Gastroesophageal sphincter (tissue), 4 donors: Measurements from ENCODE around the gene TALDO1. TPM values are rescaled to one million over a fixed set of nuclear protein-coding genes. Genes with fewer than 3 reads are reported as not detected.
A peak's percentile ranks its signal among the peaks of the same experiment; 100 is the strongest.

Source experiments
- ATAC-seq: fragments of 150-250 bp; one replicate; pipeline ENCODE4 v1.9.1; 2016; ENCODE audit warnings: mild to moderate bottlenecking, moderate library complexity
- H3K27ac ChIP-seq, 4 donors: fragments of 200-600 bp; sonication (generic) in 3 of 4; 1 replicate in 3 of 4; 2 replicates in 1 of 4; pipeline ENCODE4 v1.5.1; 2016 to 2019
- H3K27me3 ChIP-seq: fragments of 200-600 bp; sonication (generic); one replicate; pipeline ENCODE4 v1.5.1; 2019
- H3K36me3 ChIP-seq, 2 donors: fragments of 200-600 bp; sonication (generic); one replicate each; pipeline ENCODE4 v1.5.1; 2019; ENCODE audit warnings: control low read depth in 1 of 2
- H3K4me1 ChIP-seq, 3 donors: fragments of 200-600 bp; sonication (generic); 1 replicate in 2 of 3; 2 replicates in 1 of 3; pipeline ENCODE4 v1.5.1; 2016 to 2019; ENCODE audit warnings: control low read depth in 2 of 3
- H3K4me3 ChIP-seq, 2 donors: fragments of 200-600 bp; sonication (generic); one replicate each; pipeline ENCODE4 v1.5.1; 2019; ENCODE audit warnings: mild to moderate bottlenecking in 1 of 2, moderate library complexity in 1 of 2
- H3K9me3 ChIP-seq, 3 donors: fragments of 200-600 bp; sonication (generic); one replicate each; pipeline ENCODE4 v1.5.1; 2017 to 2019; ENCODE audit warnings: control low read depth in 2 of 3
- CTCF ChIP-seq, 4 experiments: fragments of 200-600 bp in 2 of 4; fragments of 450-650 bp in 2 of 4; sonication (generic) in 1 of 4; IDR thresholded peaks; one replicate each; pipeline ENCODE4 v1.5.1; 2017 to 2019; ENCODE audit warnings: antibody characterized with exemption in 4 of 4, mild to moderate bottlenecking in 2 of 4, moderate library complexity in 2 of 4
- EP300 ChIP-seq: sonication (generic); formaldehyde crosslinking; IDR thresholded peaks from one replicate; pipeline ENCODE4 v1.6.1; 2017; ENCODE audit warnings: antibody characterized with exemption, mild to moderate bottlenecking
- POLR2A ChIP-seq, 2 donors: fragments of 450-650 bp; IDR thresholded peaks; one replicate each; pipeline ENCODE4 v1.6.1; 2017; ENCODE audit warnings: antibody characterized with exemption in 2 of 2, mild to moderate bottlenecking in 2 of 2, moderate library complexity in 1 of 2
- POLR2AphosphoS5 ChIP-seq: sonication (generic); formaldehyde crosslinking; IDR thresholded peaks from one replicate; pipeline ENCODE4 v1.6.1; 2017; ENCODE audit warnings: antibody characterized with exemption
- WGBS, 2 donors: methylation state at CpG; one replicate each; pipeline ENCODE4 v1.1.5; 2018; ENCODE audit warnings: low coverage in 1 of 2; 5-methylcytosine and 5-hydroxymethylcytosine counted together
- total RNA-seq, 4 donors: library from RNA; depleted of rRNA; stranded (reverse); fragments of >200 nt; gene quantifications; one replicate each; pipeline ENCODE4 v1.1.0, GENCODE V29; 2016

The TALDO1 gene
- total RNA-seq, 4 donors from 2014 or later: 161 to 201 (median 185) TPM

GRCh38 chr11:721741-722345, 25.4 kb upstream of the TALDO1 start:
- peaks cover 0 to 50% (median 26%) of the 10 kb centered on the region in 3 donors for H3K4me1 ChIP-seq
- TF ChIP-seq POLR2A (IDR thresholded peaks at IDR 0.05) (no peak), CTCF (IDR thresholded peaks at IDR 0.05) (no peak), POLR2AphosphoS5 (no peak), EP300 (no peak)
- H3K27me3 ChIP-seq: peaks cover 86% of the 10 kb centered on the region
- no peaks in the 10 kb centered on the region for H3K36me3 ChIP-seq
- 60% methylated on average over 1 of the region's 33 CpGs; no CpG with 5 or more reads in 1 of the 2 donors for WGBS, 2 donors
- no peak overlapping the region for H3K4me3 ChIP-seq
- ATAC-seq: no peak
- H3K9me3 ChIP-seq: no peaks in the 10 kb centered on the region
- H3K27ac ChIP-seq: no peak overlapping the region

DNA sequence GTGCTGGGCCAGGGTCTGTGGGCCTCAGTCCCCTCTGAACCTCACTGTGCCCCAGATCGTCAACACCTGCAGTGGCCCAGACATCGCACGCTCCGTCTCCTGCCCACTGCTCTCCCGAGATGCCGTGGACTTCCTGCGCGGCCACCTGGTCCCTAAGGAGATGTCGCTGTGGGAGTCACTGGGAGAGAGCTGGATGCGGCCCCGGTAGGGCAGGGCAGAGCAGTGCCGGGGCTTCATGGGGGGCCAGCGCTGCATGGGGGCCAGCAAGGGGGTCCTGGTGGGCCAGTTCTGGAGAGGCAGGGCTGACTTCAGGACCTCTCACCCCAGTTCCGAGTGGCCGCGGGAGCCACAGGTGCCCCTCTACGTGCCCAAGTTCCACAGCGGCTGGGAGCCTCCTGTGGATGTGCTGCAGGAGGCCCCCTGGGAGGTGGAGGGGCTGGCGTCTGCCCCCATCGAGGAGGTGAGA, 24.9 kb upstream of the TALDO1 start:
- ATAC-seq: no peak
- no peak overlapping the region for H3K4me3 ChIP-seq
- H3K27ac ChIP-seq: no peak overlapping the region
- WGBS, 2 donors: no CpG with 5 or more reads among the region's 20 CpGs
- H3K9me3 ChIP-seq: no peaks in the 10 kb centered on the region
- peaks cover 0 to 55% (median 27%) of the 10 kb centered on the region in 3 donors for H3K4me1 ChIP-seq
- H3K27me3 ChIP-seq: peaks cover 89% of the 10 kb centered on the region
- H3K36me3 ChIP-seq: no peaks in the 10 kb centered on the region
- TF ChIP-seq POLR2AphosphoS5 (no peak), CTCF (IDR thresholded peaks at IDR 0.05) (no peak), POLR2A (IDR thresholded peaks at IDR 0.05) (no peak), EP300 (no peak)

DNA sequence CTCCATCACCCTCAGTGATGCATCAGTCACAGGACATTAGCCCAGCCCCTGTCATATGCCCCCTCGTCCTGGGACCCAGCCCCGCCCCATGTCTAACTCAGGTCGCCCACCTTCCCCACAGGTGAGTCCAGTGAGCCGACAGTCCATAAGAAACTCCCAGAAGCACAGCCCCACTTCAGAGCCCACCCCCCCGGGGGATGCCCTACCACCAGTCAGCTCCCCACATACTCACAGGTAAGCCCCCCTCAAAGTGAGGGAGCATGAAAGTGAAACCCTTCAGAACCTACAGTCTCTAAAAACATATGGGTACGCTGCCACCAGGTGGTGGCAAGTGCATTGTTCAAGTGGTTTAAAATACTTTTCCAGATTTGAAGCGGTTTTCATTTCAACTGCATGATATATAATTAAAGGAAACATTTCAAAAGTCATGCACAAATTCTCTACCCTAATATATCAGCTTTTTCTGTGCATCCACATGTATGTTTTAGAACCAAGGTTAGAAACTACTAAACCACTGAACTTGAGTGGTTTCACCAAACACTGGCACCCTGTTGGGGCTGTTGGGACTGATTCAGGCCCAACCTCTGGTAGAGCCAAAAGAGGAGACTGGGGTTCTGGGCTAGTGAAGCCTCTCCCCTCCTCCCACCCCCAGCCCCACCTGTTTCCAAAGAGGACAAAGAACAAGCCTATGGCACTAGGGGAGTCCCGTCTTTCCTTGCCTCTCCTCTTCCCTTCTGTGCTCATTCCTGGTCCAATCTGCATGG, 24.0 kb upstream of the TALDO1 start:
- Histone ChIP-seq H3K27me3 (peaks cover 97% of the 10 kb centered on the region), H3K9me3 (no peaks in the 10 kb centered on the region), H3K4me3 (no peak overlapping the region), H3K36me3 (no peaks in the 10 kb centered on the region), H3K4me1 (peaks cover 0 to 64% (median 36%) of the 10 kb centered on the region in 3 donors), H3K27ac (no peak overlapping the region)
- 24 to 47% methylated on average over 3 of the region's 8 CpGs for WGBS, 2 donors
- no peak for ATAC-seq
- TF ChIP-seq POLR2AphosphoS5 (no peak), EP300 (no peak), CTCF (IDR thresholded peaks at IDR 0.05) (peak in 3 of 4 experiments; percentile 64 to 86 (median 66)), POLR2A (IDR thresholded peaks at IDR 0.05) (no peak)

- Histone ChIP-seq H3K27ac (no peak overlapping the region), H3K27me3 (peaks cover 100% of the 10 kb centered on the region), H3K36me3 (no peaks in the 10 kb centered on the region), H3K9me3 (no peaks in the 10 kb centered on the region), H3K4me1 (peaks cover 0 to 73% (median 44%) of the 10 kb centered on the region in 3 donors), H3K4me3 (no peak overlapping the region)
- ATAC-seq: no peak
- no peak for TF ChIP-seq POLR2AphosphoS5
- TF ChIP-seq CTCF (IDR thresholded peaks at IDR 0.05): no peak
- no peak for TF ChIP-seq EP300
- TF ChIP-seq POLR2A (IDR thresholded peaks at IDR 0.05): no peak
- WGBS, 2 donors: no CpG with 5 or more reads among the region's 19 CpGs
These were observed 23.1 kb upstream of the TALDO1 start for GRCh38 chr11:724049-724777.
